Ishikawa (cell line): Measurements from ENCODE around the gene PRPF6.

Source experiments
- CEBPB ChIP-seq: IDR thresholded peaks from 2 replicates; pipeline ENCODE4 v1.6.1; 2012
- CREB1 ChIP-seq: IDR thresholded peaks from 2 replicates; pipeline ENCODE4 v1.6.1; 2012; ENCODE audit warnings: low read depth
- EGR1 ChIP-seq: IDR thresholded peaks from 2 replicates; pipeline ENCODE4 v1.6.1; 2012
- EP300 ChIP-seq: IDR thresholded peaks from 2 replicates; pipeline ENCODE4 v1.6.1; 2012; ENCODE audit warnings: borderline replicate concordance
- FOXM1 ChIP-seq: IDR thresholded peaks from 2 replicates; pipeline ENCODE4 v1.6.1; 2012; ENCODE audit warnings: low read depth, borderline replicate concordance
- NFIC ChIP-seq: IDR thresholded peaks from 2 replicates; pipeline ENCODE4 v1.6.1; 2012
- RAD21 ChIP-seq: IDR thresholded peaks from 2 replicates; pipeline ENCODE4 v1.6.1; 2012; ENCODE audit warnings: low read depth
- TAF1 ChIP-seq: IDR thresholded peaks from 2 replicates; pipeline ENCODE4 v1.6.1; 2012; ENCODE audit warnings: low read depth, mild to moderate bottlenecking
- TCF12 ChIP-seq: IDR thresholded peaks from 2 replicates; pipeline ENCODE4 v1.6.1; 2012; ENCODE audit warnings: low read depth
- TEAD4 ChIP-seq: IDR thresholded peaks from 2 replicates; pipeline ENCODE4 v1.6.1; 2012
- YY1 ChIP-seq: IDR thresholded peaks from 2 replicates; pipeline ENCODE4 v1.6.1; 2012; ENCODE audit warnings: low read depth
- ZBTB7A ChIP-seq: IDR thresholded peaks from 2 replicates; pipeline ENCODE4 v1.6.1; 2012; ENCODE audit warnings: low read depth
- TF ChIP-seq, protein P1 (sequence below): IDR thresholded peaks from 2 replicates; pipeline ENCODE4 v1.6.1; 2012
- TF ChIP-seq, protein P2 (sequence below): IDR thresholded peaks from 2 replicates; pipeline ENCODE4 v1.6.1; 2012; ENCODE audit warnings: low read depth, mild to moderate bottlenecking
- TF ChIP-seq, protein P3 (sequence below): IDR thresholded peaks from 2 replicates; pipeline ENCODE4 v1.6.1; 2012

The PRPF6 gene

DNA sequence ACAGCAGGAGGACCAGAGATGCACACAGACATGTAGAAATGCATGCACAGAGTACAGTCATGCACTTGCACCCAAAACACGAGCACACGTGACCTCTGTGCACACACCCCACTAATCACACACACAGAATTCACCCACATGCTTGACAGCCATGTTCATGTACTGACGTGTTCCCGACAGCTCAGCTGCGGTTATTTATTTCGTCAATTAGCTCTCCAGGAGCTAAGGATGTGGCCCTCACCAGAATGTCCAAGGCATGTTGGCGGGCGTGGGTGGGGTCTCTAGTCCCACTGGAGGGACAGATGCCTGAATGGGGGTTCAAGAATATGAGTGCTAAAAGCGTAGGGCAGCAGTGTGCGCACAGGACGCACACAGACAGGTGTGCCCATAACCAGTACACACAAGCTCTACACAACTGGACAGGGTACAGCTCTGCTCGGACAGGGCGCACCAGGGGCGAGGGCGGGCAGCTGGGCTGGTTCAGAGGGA is 571 bp upstream of the PRPF6 start:
- TF ChIP-seq CEBPB (no peak), EP300 (no peak), EGR1 (no peak)

DNA sequence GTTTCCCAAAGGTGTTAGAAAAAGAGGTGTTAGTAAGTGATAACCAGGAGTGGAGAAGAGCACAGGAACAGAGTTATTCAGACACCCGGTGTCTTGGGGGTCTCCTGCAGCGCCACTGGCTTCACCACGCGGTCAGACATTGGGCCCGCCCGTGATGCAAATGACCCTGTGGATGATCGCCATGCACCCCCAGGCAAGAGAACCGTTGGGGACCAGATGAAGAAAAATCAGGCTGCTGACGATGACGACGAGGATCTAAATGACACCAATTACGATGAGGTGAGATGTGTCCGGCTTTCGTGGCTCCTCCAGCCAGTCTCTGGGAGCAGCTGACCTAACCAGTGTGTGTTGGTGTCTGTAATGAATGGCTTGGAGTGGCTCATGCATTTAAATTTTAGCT is 2.0 kb downstream of the PRPF6 start:
- TF ChIP-seq, protein P1, sequence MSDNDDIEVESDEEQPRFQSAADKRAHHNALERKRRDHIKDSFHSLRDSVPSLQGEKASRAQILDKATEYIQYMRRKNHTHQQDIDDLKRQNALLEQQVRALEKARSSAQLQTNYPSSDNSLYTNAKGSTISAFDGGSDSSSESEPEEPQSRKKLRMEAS = no peak
- TF ChIP-seq CEBPB (no peak), YY1 (no peak), CREB1 (no peak)

DNA sequence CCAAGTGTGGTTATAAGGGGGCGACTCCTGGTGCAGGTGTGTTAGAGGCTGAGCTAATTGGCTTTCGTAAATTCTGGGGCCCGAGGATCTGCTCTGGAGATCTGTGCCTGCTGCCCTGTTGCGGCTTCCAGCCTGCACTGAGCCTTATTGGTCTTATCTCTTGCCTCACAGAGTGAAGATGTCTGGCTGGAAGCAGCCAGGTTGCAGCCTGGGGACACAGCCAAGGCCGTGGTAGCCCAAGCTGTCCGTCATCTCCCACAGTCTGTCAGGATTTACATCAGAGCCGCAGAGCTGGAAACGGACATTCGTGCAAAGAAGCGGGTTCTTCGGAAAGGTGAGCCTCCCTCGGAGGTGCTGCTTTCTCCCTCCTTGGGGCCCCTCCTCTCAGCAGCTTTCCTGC is 20.0 kb downstream of the PRPF6 start:
- TF ChIP-seq CEBPB = no peak
- no peak for TF ChIP-seq ZBTB7A

DNA sequence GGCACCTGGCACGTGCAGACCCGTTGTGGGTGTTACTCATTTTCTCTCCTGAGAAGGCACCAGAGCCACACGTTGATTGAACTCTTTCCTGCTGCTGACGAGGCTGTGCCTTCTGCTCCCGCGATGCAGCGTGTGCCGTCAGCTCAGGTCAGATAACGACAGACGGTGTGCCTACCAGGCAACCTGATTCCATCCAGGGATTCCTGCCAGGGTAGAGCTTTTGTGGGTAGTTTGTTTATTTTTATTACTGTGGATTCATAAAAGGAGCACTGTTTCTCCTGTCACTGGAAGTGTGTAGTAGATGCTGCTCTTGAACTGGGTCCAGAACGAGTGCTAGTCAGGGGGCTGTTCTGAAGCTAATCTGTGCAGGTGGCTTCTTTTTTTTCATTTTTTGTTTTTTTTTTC is 20.7 kb downstream of the PRPF6 start:
- TF ChIP-seq, protein P2, sequence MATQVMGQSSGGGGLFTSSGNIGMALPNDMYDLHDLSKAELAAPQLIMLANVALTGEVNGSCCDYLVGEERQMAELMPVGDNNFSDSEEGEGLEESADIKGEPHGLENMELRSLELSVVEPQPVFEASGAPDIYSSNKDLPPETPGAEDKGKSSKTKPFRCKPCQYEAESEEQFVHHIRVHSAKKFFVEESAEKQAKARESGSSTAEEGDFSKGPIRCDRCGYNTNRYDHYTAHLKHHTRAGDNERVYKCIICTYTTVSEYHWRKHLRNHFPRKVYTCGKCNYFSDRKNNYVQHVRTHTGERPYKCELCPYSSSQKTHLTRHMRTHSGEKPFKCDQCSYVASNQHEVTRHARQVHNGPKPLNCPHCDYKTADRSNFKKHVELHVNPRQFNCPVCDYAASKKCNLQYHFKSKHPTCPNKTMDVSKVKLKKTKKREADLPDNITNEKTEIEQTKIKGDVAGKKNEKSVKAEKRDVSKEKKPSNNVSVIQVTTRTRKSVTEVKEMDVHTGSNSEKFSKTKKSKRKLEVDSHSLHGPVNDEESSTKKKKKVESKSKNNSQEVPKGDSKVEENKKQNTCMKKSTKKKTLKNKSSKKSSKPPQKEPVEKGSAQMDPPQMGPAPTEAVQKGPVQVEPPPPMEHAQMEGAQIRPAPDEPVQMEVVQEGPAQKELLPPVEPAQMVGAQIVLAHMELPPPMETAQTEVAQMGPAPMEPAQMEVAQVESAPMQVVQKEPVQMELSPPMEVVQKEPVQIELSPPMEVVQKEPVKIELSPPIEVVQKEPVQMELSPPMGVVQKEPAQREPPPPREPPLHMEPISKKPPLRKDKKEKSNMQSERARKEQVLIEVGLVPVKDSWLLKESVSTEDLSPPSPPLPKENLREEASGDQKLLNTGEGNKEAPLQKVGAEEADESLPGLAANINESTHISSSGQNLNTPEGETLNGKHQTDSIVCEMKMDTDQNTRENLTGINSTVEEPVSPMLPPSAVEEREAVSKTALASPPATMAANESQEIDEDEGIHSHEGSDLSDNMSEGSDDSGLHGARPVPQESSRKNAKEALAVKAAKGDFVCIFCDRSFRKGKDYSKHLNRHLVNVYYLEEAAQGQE = no peak
- TF ChIP-seq FOXM1 (no peak), TEAD4 (no peak), CEBPB (no peak), EGR1 (no peak), EP300 (no peak), TAF1 (no peak), TCF12 (no peak), RAD21 (no peak)
- TF ChIP-seq, protein P3, sequence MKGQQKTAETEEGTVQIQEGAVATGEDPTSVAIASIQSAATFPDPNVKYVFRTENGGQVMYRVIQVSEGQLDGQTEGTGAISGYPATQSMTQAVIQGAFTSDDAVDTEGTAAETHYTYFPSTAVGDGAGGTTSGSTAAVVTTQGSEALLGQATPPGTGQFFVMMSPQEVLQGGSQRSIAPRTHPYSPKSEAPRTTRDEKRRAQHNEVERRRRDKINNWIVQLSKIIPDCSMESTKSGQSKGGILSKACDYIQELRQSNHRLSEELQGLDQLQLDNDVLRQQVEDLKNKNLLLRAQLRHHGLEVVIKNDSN = no peak
- TF ChIP-seq, protein P1 = no peak

DNA sequence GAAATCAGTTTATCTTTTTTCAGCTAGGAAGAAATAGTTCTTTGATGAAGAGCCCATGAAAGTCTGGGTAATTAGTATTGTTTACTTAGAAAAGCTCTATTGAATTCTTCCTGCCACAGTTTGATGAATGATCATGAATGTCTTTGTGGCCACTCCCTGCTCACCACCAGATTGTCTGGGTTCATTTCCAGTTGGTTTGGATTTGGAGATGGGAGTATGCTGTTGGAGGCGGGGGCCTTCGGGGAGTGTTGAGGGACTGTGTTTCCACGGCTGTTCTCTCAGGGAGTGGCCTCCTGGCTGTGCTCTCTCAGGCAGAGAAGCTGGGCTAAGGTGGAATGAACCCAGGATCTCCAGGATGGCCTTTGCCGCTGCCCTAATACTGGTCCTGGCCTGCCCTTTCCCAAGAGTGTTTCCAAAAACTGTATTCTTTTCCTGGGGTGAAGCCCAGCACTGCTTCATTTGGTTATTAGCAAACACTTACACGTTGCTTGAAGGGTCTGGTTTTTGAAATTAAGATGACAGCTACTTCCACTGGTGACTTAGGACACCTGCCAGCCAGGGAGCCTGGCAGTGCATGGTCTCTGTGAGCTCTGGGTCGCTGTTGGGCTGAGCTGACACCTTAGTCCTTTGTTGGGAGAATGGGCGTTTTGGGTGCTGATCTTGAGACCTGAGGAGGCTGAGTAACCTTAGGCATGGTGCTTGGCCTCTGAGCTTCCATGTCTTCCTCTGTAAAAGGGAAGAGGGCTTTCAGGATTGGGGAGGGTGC is 23.2 kb downstream of the PRPF6 start:
- TF ChIP-seq TAF1 (no peak), TCF12 (no peak), CREB1 (no peak), CEBPB (no peak), FOXM1 (no peak), NFIC (no peak), TEAD4 (no peak), EGR1 (no peak), RAD21 (no peak), EP300 (no peak), ZBTB7A (no peak), YY1 (no peak)
- TF ChIP-seq, protein P3 = no peak
- TF ChIP-seq, protein P1 = no peak
- TF ChIP-seq, protein P2 = no peak

DNA sequence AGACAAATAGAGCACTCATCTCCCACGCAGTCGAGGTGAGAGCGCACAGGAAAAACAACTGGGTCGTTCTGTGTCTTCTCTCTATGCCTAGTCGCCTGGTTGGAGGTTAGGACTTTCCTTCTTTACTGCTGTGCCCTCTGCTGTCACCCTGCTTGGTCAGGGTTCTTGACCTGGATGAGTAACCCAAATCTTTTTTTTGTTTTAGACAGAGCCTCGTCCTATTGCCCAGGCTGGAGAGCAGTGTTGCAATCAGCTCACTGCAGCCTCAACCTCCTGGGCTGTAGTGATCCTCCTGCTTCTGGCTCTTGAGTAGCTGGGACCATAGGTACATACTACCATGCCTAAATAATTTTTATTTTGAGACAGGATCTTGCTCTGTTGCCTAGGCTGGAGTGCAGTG is 24.5 kb downstream of the PRPF6 start:
- TF ChIP-seq TAF1 = no peak
- no peak for TF ChIP-seq TCF12
- TF ChIP-seq RAD21 = no peak
- TF ChIP-seq EGR1 = no peak
- TF ChIP-seq, protein P1 = no peak

DNA sequence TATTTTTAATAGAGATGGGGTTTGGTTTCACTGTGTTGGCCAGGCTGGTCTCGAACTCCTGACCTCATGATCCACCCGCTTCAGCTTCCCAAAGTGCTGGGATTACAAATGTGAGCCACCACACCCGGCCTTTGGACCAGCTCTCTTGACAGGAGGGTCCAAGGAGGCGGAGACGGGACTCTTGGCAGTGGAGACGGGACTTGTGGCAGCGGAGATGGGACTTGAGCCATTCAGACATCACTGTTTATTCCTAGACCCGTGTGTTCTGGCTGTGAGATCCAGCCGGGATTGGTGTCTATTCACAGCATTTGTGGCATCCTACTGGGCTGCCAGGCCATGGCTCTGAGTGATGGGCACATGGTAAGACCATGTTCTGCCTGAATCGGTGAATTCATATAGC is 25.6 kb downstream of the PRPF6 start:
- no peak for TF ChIP-seq TCF12
